ENCODE measurements around the gene HOMER3. TPM values are rescaled to one million over a fixed set of nuclear protein-coding genes. Genes with fewer than 3 reads are reported as not detected.
A peak's percentile ranks its signal among the peaks of the same experiment; 100 is the strongest.

HOMER3 gene
- polyA plus RNA-seq (ENCODE audit: insufficient read length) = 66.7 TPM

- no peak for DNase-seq (ENCODE audit: low read depth)
Observed at GRCh38 chr19:18940769-18941627, at the start of gene HOMER3. Gene HOMER3 (minus strand): TSS chr19:18941217. CDS start chr19:18938982, 2,235 bp downstream.

GRCh38 chr19:18990128-18990708 lies 49.2 kb upstream of the HOMER3 start:
- no peak for DNase-seq (ENCODE audit: low read depth)

GRCh38 chr19:18989316-18989715 lies 48.3 kb upstream of the HOMER3 start:
- no peak for DNase-seq (ENCODE audit: low read depth)

GRCh38 chr19:18987456-18987855 lies 46.4 kb upstream of the HOMER3 start:
- DNase-seq (ENCODE audit: low read depth) = no peak

- DNase-seq (ENCODE audit: low read depth) = no peak
Observed at GRCh38 chr19:18985257-18985656, 44.2 kb upstream of the HOMER3 start.

GRCh38 chr19:18984251-18984650 lies 43.2 kb upstream of the HOMER3 start:
- no peak for DNase-seq (ENCODE audit: low read depth)

GRCh38 chr19:18982669-18983068 lies 41.7 kb upstream of the HOMER3 start:
- DNase-seq (ENCODE audit: low read depth) = no peak

- DNase-seq (ENCODE audit: low read depth) = no peak
Observed at GRCh38 chr19:18980432-18981020, 39.5 kb upstream of the HOMER3 start.

- no peak for DNase-seq (ENCODE audit: low read depth)
Observed at GRCh38 chr19:18978616-18979015, 37.6 kb upstream of the HOMER3 start.

- DNase-seq (ENCODE audit: low read depth) = no peak
Observed at GRCh38 chr19:18975869-18976268, 34.9 kb upstream of the HOMER3 start.

GRCh38 chr19:18975011-18975410 lies 34.0 kb upstream of the HOMER3 start:
- no peak for DNase-seq (ENCODE audit: low read depth)

- no peak for DNase-seq (ENCODE audit: low read depth)
Observed at GRCh38 chr19:18972851-18973250, 31.8 kb upstream of the HOMER3 start.

GRCh38 chr19:18972301-18972811 lies 31.3 kb upstream of the HOMER3 start:
- DNase-seq (ENCODE audit: low read depth) = no peak

- no peak for DNase-seq (ENCODE audit: low read depth)
Observed at GRCh38 chr19:18969931-18970659, 29.1 kb upstream of the HOMER3 start.

GRCh38 chr19:18967358-18968146 lies 26.5 kb upstream of the HOMER3 start:
- DNase-seq (ENCODE audit: low read depth) = peak; percentile 52

GRCh38 chr19:18966307-18966706 lies 25.3 kb upstream of the HOMER3 start:
- DNase-seq (ENCODE audit: low read depth) = no peak

- DNase-seq (ENCODE audit: low read depth) = no peak
Observed at GRCh38 chr19:18964121-18964520, 23.1 kb upstream of the HOMER3 start.

GRCh38 chr19:18961767-18962620 lies 21.0 kb upstream of the HOMER3 start:
- DNase-seq (ENCODE audit: low read depth) = no peak

- no peak for DNase-seq (ENCODE audit: low read depth)
Observed at GRCh38 chr19:18960370-18960769, 19.4 kb upstream of the HOMER3 start.

- DNase-seq (ENCODE audit: low read depth) = no peak
Observed at GRCh38 chr19:18955042-18955441, 14.0 kb upstream of the HOMER3 start.

All from forelimb muscle (tissue), 1 donor.